Bronchial epithelial cell (primary cell): ENCODE data around the gene SH3BP1. TPM values are rescaled to one million over a fixed set of nuclear protein-coding genes. Genes with fewer than 3 reads are reported as not detected.

Experiments
- DNase-seq: peaks from one replicate; pipeline ENCODE4 v3.0.0-alpha.2; 2010; ENCODE audit warnings: low read depth
- FAIRE-seq: peaks from 2 replicates; lab custom pipeline; 2011; peaks lifted over from hg19 to GRCh38; lab: Jason Lieb, UNC
- H3K27me3 ChIP-seq: 2 replicates; pipeline ENCODE4 v1.5.1; 2011; ENCODE audit warnings: low read length; ENCODE audit not compliant: control insufficient read depth, insufficient read depth
- H3K36me3 ChIP-seq: 2 replicates; pipeline ENCODE4 v1.5.1; 2011; ENCODE audit warnings: low read length; ENCODE audit not compliant: control insufficient read depth, insufficient read depth
- H3K4me3 ChIP-seq: 2 replicates; pipeline ENCODE4 v1.5.1; 2011; ENCODE audit warnings: mild to moderate bottlenecking, low read depth, low read length, control low read depth
- total RNA-seq: library from RNA; depleted of rRNA; stranded (reverse); fragments of >200 nt; gene quantifications from 2 replicates; pipeline ENCODE4 v1.2.1, GENCODE V29; 2014
- TF ChIP-seq, protein P1 (sequence below): IDR thresholded peaks from 2 replicates; pipeline ENCODE4 v1.5.1; 2011; ENCODE audit warnings: mild to moderate bottlenecking, moderate library complexity, low read length, control low read depth, inconsistent platforms; ENCODE audit not compliant: insufficient read depth, severe bottlenecking

SH3BP1 gene
- total RNA-seq, 1 donor from 2014 or later, result 15.5 TPM

DNA sequence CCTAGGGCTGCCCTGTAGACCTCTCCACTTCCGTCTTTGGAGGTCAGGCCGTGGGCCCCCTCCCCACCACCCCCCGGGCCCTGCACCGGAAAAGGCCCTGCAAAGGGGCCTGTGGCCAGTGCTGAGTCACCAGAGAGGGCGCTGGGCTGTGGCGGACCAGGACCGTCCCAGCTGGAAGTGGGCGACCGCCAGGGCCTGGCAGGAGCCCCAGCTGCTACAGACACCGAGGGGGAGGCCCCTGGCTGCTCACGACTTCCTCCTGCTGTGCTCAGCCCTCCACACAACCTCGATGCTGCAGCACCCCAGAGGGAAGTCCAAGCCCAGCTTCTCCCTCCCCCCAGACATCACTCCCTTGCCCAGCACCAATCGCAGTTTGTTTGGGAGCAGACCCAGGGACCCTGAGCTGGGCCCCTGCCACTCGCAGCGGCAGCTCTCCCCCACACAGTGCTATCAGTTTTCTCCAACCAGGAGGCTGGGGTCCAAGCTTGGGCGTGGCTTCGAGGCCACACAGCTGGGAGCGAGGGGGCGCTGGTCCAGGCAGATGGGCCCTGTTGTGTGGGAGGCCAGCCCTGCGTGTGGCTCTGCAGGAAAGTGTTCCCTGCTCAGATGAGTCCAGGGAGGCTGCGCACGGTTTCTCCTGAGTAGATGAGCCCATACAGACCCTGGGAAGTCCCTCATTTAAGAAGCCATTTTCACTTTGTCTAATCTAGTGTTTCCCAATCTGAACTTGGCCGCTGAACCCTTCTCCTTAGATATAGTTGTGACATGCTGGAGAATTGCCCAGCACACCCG lies 5.6 kb upstream of the SH3BP1 start:
- no peak for FAIRE-seq
- no peak overlapping the region for H3K4me3 ChIP-seq

GRCh38 chr22:37634417-37634924 lies 5.0 kb upstream of the SH3BP1 start:
- DNase-seq, result no peak

More for the DNA sequence above, 5.6 kb upstream of the SH3BP1 start:
- Histone ChIP-seq H3K36me3 (peaks cover 6% of the 10 kb centered on the region), H3K27me3 (no peaks in the 10 kb centered on the region)
- DNase-seq, result no peak
- TF ChIP-seq, protein P1, sequence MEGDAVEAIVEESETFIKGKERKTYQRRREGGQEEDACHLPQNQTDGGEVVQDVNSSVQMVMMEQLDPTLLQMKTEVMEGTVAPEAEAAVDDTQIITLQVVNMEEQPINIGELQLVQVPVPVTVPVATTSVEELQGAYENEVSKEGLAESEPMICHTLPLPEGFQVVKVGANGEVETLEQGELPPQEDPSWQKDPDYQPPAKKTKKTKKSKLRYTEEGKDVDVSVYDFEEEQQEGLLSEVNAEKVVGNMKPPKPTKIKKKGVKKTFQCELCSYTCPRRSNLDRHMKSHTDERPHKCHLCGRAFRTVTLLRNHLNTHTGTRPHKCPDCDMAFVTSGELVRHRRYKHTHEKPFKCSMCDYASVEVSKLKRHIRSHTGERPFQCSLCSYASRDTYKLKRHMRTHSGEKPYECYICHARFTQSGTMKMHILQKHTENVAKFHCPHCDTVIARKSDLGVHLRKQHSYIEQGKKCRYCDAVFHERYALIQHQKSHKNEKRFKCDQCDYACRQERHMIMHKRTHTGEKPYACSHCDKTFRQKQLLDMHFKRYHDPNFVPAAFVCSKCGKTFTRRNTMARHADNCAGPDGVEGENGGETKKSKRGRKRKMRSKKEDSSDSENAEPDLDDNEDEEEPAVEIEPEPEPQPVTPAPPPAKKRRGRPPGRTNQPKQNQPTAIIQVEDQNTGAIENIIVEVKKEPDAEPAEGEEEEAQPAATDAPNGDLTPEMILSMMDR, result no peak

DNA sequence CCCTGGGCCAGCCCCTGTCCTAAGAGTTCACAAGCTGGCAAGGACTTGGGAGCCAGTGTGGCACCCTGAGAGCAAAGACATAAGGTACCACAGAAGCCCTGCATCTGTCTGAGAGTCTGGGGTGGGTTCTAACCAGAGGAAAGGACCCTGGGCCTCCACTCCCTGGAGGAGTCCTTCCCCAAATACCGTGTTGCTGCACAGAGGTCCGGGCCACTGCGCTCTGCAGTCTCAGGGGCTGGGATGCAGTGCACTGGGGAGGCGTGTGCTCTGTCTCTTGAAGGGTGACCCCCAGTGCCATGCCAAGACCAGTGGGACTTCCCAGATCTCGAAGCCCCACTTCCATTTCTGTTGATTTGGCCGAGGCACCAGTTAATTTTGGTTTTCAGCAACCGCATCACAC lies 4.3 kb upstream of the SH3BP1 start:
- no peak for DNase-seq
- no peak overlapping the region for H3K4me3 ChIP-seq
- peaks cover 6% of the 10 kb centered on the region for H3K36me3 ChIP-seq
- FAIRE-seq, result no peak
- TF ChIP-seq, protein P1, result no peak
- H3K27me3 ChIP-seq, result no peaks in the 10 kb centered on the region

More at GRCh38 chr22:37634417-37634924, 5.0 kb upstream of the SH3BP1 start:
- Histone ChIP-seq H3K36me3 (peaks cover 6% of the 10 kb centered on the region), H3K4me3 (no peak overlapping the region), H3K27me3 (no peaks in the 10 kb centered on the region)
- TF ChIP-seq, protein P1, result peak; percentile 22
- no peak for FAIRE-seq

DNA sequence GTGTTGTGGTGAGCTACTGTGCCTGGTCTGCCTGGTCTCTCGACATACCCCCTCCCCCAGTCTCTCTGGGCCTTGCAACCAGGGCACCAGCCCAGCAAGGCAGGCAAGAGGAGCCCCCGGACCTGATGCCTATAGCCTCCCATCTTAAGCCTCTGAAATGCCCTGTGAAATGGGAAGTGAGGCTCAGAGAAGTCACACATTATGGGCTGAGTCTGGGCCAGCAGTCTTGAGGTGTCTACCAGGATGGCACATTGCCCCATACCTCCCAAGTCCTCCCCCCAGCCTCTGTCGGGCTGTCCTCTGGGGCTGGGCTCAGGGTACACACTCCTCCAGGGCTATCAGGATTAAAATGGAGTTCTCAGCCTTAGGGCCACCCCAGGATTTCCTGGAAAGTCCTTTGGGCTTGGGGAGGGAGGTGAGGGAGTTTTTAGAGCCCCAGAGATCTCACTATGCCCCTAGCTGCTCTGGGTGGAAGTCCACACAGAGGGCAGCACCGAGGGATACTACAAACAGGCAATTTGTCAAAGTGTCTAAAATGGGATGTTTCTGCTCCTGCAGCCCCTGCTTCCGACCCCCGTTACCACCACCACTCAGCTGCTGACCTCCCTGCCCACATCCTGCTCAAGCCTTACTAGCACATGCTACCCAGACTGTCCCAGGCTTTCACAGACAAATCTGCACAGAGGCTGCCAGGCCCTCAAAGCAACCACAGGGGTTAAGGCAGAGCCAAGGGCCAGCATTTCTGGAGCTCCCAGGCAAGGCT lies 3.1 kb upstream of the SH3BP1 start:
- no peaks in the 10 kb centered on the region for H3K27me3 ChIP-seq
- peaks cover 6% of the 10 kb centered on the region for H3K36me3 ChIP-seq
- H3K4me3 ChIP-seq, result no peak overlapping the region
- DNase-seq (no peak), FAIRE-seq (no peak)
- TF ChIP-seq, protein P1, result peak; percentile 6

- peaks cover 11% of the 10 kb centered on the region for H3K36me3 ChIP-seq
- DNase-seq (no peak), FAIRE-seq (no peak)
- no peaks in the 10 kb centered on the region for H3K27me3 ChIP-seq
- TF ChIP-seq, protein P1, result no peak
- no peak overlapping the region for H3K4me3 ChIP-seq
Measured at GRCh38 chr22:37636949-37637273, 2.6 kb upstream of the SH3BP1 start.
